HG03045 (cell line): ENCODE results near the gene LSM12.
"Not testable (repeated sequence)": the region's sequence is repeated elsewhere in the genome, so short reads cannot be mapped to it uniquely, and the experiment has no call there.

Experiments
- ATAC-seq: cut with Tn5 transposase; IDR thresholded peaks from one replicate; pipeline ENCODE4 v1.9.1; 2021; ENCODE audit warnings: mild to moderate bottlenecking, moderate library complexity; ENCODE audit not compliant: unreplicated experiment

LSM12 gene

GRCh38 chr17:44066204-44066930, at the start of gene LSM12:
Gene LSM12 (minus strand): TSS chr17:44066671. CDS start chr17:44066587, 84 bp downstream.
- peak; percentile 65 for ATAC-seq

- ATAC-seq: no peak
Measured at GRCh38 chr17:44115585-44116415, 49.3 kb upstream of the LSM12 start.

GRCh38 chr17:44113868-44114840, 47.7 kb upstream of the LSM12 start:
- no peak for ATAC-seq

- no peak for ATAC-seq
Measured at GRCh38 chr17:44113382-44113781, 46.9 kb upstream of the LSM12 start.

GRCh38 chr17:44112284-44113280, 46.1 kb upstream of the LSM12 start:
- ATAC-seq: no peak

- no peak for ATAC-seq
Measured at GRCh38 chr17:44111777-44112176, 45.3 kb upstream of the LSM12 start.

- peak; percentile 49 for ATAC-seq
Measured at GRCh38 chr17:44110823-44111633, 44.6 kb upstream of the LSM12 start.

GRCh38 chr17:44110011-44110686, 43.7 kb upstream of the LSM12 start:
- no peak for ATAC-seq

- no peak for ATAC-seq
Measured at GRCh38 chr17:44109312-44109630, 42.8 kb upstream of the LSM12 start.

GRCh38 chr17:44108440-44109311, 42.2 kb upstream of the LSM12 start:
- no peak for ATAC-seq

- ATAC-seq: no peak
Measured at GRCh38 chr17:44106801-44107200, 40.3 kb upstream of the LSM12 start.

- no peak for ATAC-seq
Measured at GRCh38 chr17:44105941-44106340, 39.5 kb upstream of the LSM12 start.

- ATAC-seq: no peak
Measured at GRCh38 chr17:44105483-44105882, 39.0 kb upstream of the LSM12 start.

GRCh38 chr17:44102849-44103622, 36.6 kb upstream of the LSM12 start:
- no peak for ATAC-seq

GRCh38 chr17:44101858-44102257, 35.4 kb upstream of the LSM12 start:
- ATAC-seq: not testable (repeated sequence)

- no peak for ATAC-seq
Measured at GRCh38 chr17:44097110-44097958, 30.9 kb upstream of the LSM12 start.
